Large intestine (tissue), 3 donors: ENCODE measurements around the gene EML1. TPM values are rescaled to one million over a fixed set of nuclear protein-coding genes. Genes with fewer than 3 reads are reported as not detected.

ENCODE experiments used
- DNase-seq, 2 donors: peaks; one replicate each; pipeline versions ENCODE4 v3.0.0 to v3.0.0-alpha.2; 2013
- H3K27ac ChIP-seq: one replicate; pipeline ENCODE4 v1.5.1; 2013; ENCODE audit warnings: low read length
- H3K27me3 ChIP-seq: 2 replicates; pipeline ENCODE4 v1.6.1; 2013; ENCODE audit warnings: low read length; ENCODE audit not compliant: control insufficient read depth, insufficient read depth
- H3K36me3 ChIP-seq: 2 replicates; pipeline ENCODE4 v1.6.1; 2013; ENCODE audit warnings: low read length; ENCODE audit not compliant: control insufficient read depth, insufficient read depth
- H3K4me1 ChIP-seq: one replicate; pipeline ENCODE4 v1.6.1; 2013; ENCODE audit warnings: low read length; ENCODE audit not compliant: control insufficient read depth, insufficient read depth
- H3K4me3 ChIP-seq: one replicate; pipeline ENCODE4 v1.5.1; 2013; ENCODE audit warnings: low read length
- H3K9me3 ChIP-seq: one replicate; pipeline ENCODE4 v1.6.1; 2013; ENCODE audit warnings: mild to moderate bottlenecking, low read depth, low read length, moderate library complexity; ENCODE audit not compliant: control insufficient read depth
- WGBS: methylation state at CpG from one replicate; pipeline ENCODE4 v1.1.5; 2013; ENCODE audit warnings: low lambda C conversion rate; ENCODE audit not compliant: insufficient coverage; 5-methylcytosine and 5-hydroxymethylcytosine counted together
- polyA plus RNA-seq: library from polyadenylated mRNA; unstranded; fragments of 120-200 nt; gene quantifications from one replicate; pipeline ENCODE4 v1.2.1, GENCODE V29; 2013

Gene EML1
- polyA plus RNA-seq, 1 donor = 22.0 TPM

DNA sequence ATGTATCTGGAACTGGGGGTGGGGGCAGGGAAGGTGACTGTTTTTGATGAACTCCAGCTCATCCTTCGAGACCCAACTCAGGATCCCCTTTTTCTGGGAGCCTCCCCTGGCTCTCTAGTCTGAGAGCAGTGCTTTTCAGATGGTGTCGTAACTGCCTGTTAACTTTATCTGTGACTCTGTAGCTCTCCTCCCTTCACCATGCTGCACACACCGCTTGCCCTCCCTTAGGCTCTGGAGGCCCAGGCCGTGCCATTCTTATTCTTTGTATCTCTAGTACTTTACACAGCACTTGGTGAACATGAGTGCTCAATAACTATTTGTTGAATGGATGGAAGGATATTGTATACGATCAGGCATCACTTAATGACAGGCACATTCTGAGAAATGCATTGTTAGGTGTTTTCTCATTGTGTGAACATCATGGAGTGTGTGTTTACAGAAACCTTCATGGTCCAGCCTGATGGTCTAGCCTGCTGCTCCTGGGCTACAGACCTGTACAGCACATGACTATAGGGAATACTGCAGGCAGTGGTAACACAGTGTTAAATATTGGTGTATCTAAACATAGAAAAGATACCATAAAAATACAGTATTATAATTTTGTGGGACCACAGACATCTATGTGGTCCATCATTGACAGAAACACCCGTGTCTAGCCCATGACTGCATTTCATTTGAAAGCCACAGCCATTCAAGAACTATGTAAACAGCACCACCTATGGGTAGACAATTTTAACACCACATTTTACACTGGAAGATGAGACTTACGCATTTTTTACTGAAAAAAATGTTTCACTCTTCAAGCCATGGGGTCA, 91.8 kb downstream of the EML1 start:
- DNase-seq = peak; percentile 38 to 50
- no peak overlapping the region for H3K4me3 ChIP-seq
- peaks cover 4% of the 10 kb centered on the region for H3K36me3 ChIP-seq
- no peaks in the 10 kb centered on the region for H3K27me3 ChIP-seq
- 100% methylated on average over 1 of the region's 7 CpGs for WGBS
- no peak overlapping the region for H3K27ac ChIP-seq
- no peaks in the 10 kb centered on the region for H3K9me3 ChIP-seq
- H3K4me1 ChIP-seq = peaks cover 5% of the 10 kb centered on the region

DNA sequence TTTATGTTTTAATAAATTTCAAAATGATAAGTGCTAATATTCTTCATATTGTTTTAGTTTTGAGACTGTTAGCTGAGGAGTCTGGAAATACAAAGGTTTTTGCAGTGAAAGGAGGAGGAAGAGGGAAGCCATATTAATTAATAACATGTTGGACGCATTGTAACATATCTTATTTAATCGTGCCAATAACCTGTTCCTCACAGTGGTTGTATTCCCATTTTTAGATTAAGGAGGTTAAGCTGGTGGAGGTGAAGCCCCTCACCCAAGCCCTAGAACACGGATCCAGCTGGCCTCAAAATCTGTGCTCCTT, 92.4 kb downstream of the EML1 start:
- Histone ChIP-seq H3K27ac (no peak overlapping the region), H3K27me3 (no peaks in the 10 kb centered on the region), H3K4me1 (no peaks in the 10 kb centered on the region), H3K4me3 (no peak overlapping the region), H3K9me3 (no peaks in the 10 kb centered on the region), H3K36me3 (peaks cover 4% of the 10 kb centered on the region)
- no peak for DNase-seq
- WGBS = no CpG with 5 or more reads among the region's 3 CpGs

DNA sequence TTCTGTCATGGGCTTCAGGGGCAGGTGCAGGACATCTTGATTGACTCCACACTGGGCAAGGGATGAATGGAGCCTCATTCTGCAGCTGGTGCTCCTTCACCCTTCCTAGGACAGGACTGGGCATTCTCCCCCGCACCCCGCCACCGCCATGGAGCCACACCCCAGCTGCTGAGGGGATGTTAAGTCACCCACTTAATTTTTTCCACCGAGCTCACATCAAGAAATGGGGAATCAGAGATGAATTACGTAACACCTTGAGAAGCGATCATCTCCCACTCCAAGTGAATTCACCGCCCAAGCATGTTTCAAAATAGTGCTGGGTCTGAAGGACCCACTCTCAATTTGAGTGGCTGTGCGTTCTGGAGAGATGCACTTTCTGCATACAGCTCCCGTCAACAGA, 94.2 kb downstream of the EML1 start:
- Histone ChIP-seq H3K9me3 (no peaks in the 10 kb centered on the region), H3K4me3 (no peak overlapping the region), H3K36me3 (peaks cover 4% of the 10 kb centered on the region), H3K4me1 (no peaks in the 10 kb centered on the region), H3K27ac (no peak overlapping the region), H3K27me3 (no peaks in the 10 kb centered on the region)
- 100% methylated on average over 2 of the region's 9 CpGs for WGBS
- DNase-seq = no peak

DNA sequence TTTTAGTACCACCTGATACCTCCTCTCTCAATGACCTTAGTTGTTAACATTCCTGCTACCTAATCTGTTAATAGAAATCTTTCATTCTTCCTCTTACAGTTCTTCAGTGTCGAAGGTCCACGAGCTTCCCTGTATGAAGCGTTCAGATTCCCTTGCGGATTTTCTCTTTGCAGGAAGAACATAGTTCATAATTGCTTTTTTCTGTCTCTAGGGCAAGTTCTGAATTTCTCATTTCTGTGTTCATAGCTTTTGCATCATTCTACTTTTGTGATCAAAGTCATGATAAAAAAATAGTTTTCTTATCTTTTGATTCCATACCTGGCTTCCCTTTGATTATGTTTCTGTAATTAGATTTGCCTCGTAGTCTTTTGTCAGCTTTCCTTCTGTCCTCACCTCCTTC, 94.9 kb downstream of the EML1 start:
- Histone ChIP-seq H3K9me3 (no peaks in the 10 kb centered on the region), H3K4me1 (no peaks in the 10 kb centered on the region), H3K27ac (no peak overlapping the region), H3K27me3 (no peaks in the 10 kb centered on the region), H3K36me3 (peaks cover 4% of the 10 kb centered on the region), H3K4me3 (no peak overlapping the region)
- DNase-seq = no peak
- WGBS = 86% methylated on average over 3 of the region's 5 CpGs

DNA sequence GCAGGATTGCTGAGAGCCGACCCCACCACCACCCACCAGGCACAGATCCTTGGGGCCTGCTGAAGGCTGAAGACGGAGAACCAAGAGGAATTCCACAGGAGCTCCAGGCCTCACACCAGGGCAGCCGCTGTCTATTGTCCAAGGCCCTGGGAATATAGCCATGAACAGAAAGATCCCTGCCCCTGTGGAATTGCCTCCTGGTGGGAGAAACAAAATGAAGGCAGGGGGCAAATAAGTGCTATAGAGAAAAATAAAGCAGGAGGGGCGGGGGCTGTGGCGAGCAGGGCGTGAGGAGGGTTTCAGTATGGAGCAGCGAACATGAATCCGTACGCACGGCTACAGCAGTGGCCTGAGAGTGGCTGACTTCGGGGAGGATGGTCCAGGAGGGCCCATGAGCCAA, 96.1 kb downstream of the EML1 start:
- 93% methylated on average over 3 of the region's 11 CpGs for WGBS
- H3K36me3 ChIP-seq = peaks cover 2% of the 10 kb centered on the region

DNA sequence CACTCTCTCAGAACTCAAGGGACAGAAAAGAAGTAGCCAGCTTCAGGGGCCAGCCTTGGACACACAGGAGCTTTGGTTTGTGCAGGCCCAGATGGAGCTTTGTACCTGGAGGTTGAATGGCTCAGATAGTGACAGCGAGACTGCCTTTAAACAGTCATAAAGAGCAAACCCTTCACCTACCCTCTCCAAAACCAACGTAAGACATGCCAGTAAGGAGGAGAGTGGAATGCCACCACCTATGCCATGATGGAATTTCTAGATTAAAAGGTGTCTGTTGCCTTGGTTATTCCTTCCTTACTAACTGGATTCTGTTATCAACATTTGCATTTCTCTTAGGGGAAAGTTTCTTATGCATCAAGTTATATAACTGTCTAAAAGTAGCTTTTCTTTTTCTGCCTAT, 98.1 kb downstream of the EML1 start:
- no CpG with 5 or more reads among the region's 2 CpGs for WGBS
- Histone ChIP-seq H3K4me1 (no peaks in the 10 kb centered on the region), H3K9me3 (no peaks in the 10 kb centered on the region), H3K27ac (no peak overlapping the region), H3K4me3 (no peak overlapping the region), H3K36me3 (peaks cover 2% of the 10 kb centered on the region), H3K27me3 (no peaks in the 10 kb centered on the region)
- DNase-seq = no peak

More for the DNA sequence above, 96.1 kb downstream of the EML1 start:
- Histone ChIP-seq H3K27ac (no peak overlapping the region), H3K27me3 (no peaks in the 10 kb centered on the region), H3K4me1 (no peaks in the 10 kb centered on the region), H3K4me3 (no peak overlapping the region), H3K9me3 (no peaks in the 10 kb centered on the region)
- no peak for DNase-seq

DNA sequence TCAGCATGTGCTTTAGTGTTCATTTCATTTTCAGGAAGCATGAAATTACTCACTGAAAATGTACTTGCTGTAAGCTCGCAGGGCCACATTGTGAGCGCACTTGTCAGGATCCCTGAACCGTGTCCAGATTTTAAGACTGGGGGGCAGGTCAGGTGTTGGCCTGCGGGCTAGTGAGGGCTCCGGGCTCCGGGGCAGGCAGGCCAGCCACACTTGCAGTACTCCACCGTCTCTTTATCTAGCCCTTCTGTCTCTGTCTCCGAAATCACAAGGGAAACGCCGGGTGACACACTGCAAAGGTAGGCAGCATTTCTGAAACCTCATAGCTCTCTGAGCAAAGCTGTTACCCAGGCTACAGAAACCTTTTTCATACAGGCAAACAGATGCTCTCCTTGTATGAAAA, 98.7 kb downstream of the EML1 start:
- peaks cover 4% of the 10 kb centered on the region for H3K36me3 ChIP-seq
- no peak overlapping the region for H3K27ac ChIP-seq
- H3K9me3 ChIP-seq = no peaks in the 10 kb centered on the region
- H3K4me1 ChIP-seq = no peaks in the 10 kb centered on the region
- H3K27me3 ChIP-seq = no peaks in the 10 kb centered on the region
- no peak for DNase-seq
- no peak overlapping the region for H3K4me3 ChIP-seq
- WGBS = no CpG with 5 or more reads among the region's 10 CpGs

DNA sequence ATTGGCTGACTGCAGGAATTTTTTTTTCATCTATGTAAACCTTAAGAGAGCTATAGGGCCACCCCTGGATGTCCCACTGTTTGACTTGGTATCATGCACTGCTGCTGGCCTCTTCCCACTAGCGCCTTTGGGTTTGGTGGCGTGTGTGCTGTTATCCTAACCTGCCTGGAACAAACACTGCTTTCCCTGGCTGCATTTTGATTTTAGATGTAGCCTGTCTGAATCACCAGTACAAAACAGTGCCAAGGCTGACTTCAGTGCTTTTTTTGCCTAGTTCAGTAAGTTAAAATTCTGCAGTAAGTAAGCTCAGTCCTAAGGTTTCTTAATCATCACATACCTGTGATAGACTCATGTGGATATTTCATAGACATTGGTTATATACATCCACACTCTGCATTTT, 99.2 kb downstream of the EML1 start:
- H3K9me3 ChIP-seq = no peaks in the 10 kb centered on the region
- H3K4me3 ChIP-seq = no peak overlapping the region
- H3K4me1 ChIP-seq = no peaks in the 10 kb centered on the region
- H3K27me3 ChIP-seq = no peaks in the 10 kb centered on the region
- peaks cover 9% of the 10 kb centered on the region for H3K36me3 ChIP-seq
- DNase-seq = no peak
- no peak overlapping the region for H3K27ac ChIP-seq
- no CpG with 5 or more reads among the region's 2 CpGs for WGBS

DNA sequence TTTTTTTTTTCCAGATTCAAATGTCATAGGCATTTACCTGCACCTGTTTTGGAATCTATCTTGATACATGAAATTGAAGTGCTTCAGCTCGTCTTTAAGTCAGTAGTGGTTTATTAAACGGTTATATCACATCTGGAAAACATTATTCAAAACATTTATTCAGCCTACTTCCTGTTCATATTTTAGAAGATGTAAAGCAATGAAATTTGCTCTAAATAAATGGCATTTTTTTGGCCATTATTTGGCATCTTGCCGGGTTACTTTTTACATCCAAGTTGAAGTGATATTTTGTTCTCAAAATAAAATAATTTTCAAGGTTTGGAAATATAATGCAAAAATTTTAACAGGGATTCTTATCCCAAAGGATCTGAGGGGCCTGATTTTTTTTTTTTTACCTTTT, 103.1 kb downstream of the EML1 start:
- 100% methylated on average over 1 of the region's 3 CpGs for WGBS
- no peak for DNase-seq
- Histone ChIP-seq H3K9me3 (no peaks in the 10 kb centered on the region), H3K27ac (no peak overlapping the region), H3K4me1 (no peaks in the 10 kb centered on the region), H3K36me3 (peaks cover 18% of the 10 kb centered on the region), H3K4me3 (no peak overlapping the region), H3K27me3 (no peaks in the 10 kb centered on the region)

DNA sequence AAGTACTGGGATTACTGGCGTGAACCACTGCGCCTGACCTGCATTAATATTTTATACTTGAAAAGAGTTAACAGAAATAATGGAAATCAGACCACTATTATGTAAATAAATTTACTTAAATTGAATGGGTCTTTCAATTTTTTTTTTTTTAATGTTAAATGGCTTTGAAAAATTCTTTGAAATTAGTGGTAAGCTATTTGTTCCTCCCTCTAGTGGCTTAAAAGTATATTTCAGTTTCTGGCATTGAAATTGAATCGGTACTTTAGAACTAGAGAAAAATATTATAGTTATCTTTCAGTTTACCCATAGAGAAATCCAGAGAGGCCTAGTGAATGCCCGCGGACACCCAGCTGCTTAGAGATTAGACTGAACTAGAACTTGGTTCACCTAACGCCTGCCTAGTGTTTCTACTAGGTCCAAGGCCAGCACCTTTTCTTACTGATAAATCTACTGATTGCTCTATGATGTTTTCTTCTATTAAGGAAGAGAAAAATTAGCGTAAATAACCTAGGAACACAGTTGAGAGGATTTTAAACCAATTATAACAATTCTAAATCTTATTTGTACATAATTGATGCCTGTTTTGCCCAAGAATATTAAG, 106.5 kb downstream of the EML1 start:
- no peak overlapping the region for H3K4me3 ChIP-seq
- H3K4me1 ChIP-seq = no peaks in the 10 kb centered on the region
- DNase-seq = no peak
- no peaks in the 10 kb centered on the region for H3K27me3 ChIP-seq
- H3K27ac ChIP-seq = no peak overlapping the region
- 40% methylated on average over 1 of the region's 7 CpGs for WGBS
- peaks cover 35% of the 10 kb centered on the region for H3K36me3 ChIP-seq
- H3K9me3 ChIP-seq = peaks cover 3% of the 10 kb centered on the region

DNA sequence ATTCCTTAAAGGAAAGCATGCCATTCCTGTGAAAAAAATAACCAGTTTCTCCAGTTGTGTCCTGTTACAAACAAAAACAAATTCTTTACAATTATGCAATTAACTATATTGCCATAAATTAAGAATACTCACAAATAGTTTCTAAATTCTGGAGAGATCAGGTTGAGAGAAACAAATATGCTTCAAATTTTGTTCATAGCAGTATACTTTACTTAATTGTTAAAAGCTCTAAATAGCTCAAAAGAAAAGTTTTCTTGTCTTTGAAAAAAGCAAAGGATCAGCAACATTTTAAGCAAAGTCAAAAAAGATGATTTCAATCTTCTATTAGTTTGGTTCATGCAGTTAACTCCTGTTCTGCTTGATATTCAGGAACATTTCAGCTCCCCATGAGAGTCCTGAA, 109.7 kb downstream of the EML1 start:
- no peak overlapping the region for H3K4me3 ChIP-seq
- no peaks in the 10 kb centered on the region for H3K4me1 ChIP-seq
- no peaks in the 10 kb centered on the region for H3K27me3 ChIP-seq
- peaks cover 4% of the 10 kb centered on the region for H3K9me3 ChIP-seq
- DNase-seq = no peak
- H3K36me3 ChIP-seq = peaks cover 40% of the 10 kb centered on the region
- H3K27ac ChIP-seq = no peak overlapping the region
